IPS-NIHi11 (cell line): ENCODE data around the gene RASGRP2.
A peak's percentile ranks its signal among the peaks of the same experiment; 100 is the strongest.

Experiments
- DNase-seq: peaks from one replicate; pipeline ENCODE4 v3.0.0; 2012; ENCODE audit warnings: mixed read lengths, low spot score

The RASGRP2 gene

DNA sequence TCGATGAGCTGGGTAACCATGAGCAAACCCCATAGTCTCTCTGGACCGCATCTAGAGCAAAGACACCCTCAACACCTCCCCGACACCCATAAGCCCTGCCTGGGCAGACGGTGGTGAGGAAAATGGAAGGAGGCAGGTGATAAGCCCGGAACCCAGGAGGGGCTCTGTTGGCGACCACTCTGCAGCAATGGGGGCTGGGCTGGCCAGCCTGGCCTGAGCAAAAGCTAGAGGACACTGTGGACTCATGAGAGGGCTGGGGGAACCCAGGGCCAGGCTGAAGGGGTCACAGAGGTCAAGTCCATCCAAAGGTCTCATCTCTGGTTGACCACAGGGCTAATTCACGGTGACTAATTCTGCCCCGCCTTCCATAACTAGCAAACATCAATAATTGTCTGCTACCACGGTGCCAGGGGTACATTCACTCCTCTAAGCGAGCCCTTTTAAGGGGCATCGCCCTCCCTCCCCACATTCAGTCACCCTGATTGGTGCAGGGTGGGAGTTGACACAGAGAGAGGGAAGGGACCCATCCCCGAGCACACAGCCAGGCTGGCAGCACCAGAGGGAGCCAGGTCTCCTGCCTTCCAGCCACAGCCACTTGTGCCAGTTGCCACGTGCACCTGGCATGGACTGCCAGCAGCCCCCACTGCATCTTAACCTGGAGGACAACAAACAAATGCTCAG lies 11.9 kb upstream of the RASGRP2 start:
- no peak for DNase-seq

DNA sequence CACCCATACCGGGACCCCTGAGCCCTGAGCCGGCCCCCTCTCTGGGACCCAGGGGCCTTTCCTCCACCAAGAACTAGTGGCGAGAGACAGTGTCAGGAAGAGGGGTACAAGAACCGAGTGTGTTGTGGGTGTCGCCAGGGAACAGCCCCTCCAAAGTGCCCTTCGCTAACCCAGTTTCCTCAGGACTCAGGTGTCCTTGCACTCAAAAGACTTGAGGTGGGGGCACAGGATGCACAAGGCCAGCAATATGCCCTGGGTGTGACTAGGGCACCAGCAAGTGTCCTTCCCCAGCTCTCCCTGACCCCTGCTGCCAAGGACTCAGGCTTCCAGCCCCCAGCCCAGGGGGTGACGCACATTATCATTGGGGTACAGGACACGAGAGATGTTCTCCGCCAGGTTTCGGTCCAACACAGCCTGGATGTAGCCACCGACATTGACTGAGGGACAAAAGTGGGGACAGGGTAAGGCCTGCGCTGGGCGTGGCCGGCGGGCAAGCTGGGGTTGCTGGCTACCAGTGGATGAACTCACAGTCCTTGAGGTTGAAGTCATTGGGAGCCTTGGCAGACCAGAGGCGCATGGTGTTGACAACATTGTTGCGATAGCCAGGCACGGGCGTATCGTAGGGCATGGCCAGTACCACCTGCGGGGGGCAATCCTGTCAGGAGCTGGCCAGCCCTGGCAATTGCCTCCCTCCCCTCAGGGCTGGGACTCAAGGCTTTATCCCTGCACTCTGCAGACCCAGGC lies 11.1 kb upstream of the RASGRP2 start:
- DNase-seq = no peak

DNA sequence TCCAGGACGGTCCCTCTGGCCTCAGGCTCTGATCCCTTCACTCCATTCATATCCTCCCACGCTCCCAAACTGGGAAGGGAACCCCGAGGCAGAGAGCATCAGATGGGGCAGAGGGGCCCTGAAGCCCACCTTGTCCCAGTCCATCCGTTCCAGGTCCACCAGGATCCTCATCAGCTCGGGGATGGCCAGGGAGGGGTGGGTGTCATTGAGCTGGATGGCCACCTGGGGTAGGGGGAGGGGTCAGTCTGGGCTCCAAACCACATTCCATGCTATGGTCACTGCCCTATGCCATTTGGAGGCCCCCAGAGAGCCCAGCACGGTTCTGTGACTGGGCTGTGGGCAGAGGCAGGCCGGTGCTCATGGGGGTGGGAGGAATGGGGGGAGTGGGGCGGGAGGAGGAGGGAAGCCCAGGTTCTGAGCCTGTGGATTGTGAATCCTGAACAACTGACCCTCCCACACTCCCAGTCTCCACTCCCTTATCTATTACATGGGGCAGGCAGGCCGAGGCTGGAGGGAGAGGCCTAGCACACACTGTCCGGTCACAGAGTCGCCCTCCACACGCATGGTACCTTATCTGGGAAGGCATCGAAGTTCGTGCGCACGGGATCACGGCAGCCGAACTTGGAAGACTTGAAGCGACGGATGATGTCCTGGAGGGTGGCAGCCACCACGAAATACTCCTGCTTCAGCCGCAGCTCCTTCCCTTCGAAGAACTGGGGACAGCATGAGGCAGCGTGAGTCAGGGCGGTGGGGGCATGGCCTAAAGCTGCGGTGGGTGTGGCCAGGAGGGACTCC lies 10.4 kb upstream of the RASGRP2 start:
- DNase-seq = no peak

DNA sequence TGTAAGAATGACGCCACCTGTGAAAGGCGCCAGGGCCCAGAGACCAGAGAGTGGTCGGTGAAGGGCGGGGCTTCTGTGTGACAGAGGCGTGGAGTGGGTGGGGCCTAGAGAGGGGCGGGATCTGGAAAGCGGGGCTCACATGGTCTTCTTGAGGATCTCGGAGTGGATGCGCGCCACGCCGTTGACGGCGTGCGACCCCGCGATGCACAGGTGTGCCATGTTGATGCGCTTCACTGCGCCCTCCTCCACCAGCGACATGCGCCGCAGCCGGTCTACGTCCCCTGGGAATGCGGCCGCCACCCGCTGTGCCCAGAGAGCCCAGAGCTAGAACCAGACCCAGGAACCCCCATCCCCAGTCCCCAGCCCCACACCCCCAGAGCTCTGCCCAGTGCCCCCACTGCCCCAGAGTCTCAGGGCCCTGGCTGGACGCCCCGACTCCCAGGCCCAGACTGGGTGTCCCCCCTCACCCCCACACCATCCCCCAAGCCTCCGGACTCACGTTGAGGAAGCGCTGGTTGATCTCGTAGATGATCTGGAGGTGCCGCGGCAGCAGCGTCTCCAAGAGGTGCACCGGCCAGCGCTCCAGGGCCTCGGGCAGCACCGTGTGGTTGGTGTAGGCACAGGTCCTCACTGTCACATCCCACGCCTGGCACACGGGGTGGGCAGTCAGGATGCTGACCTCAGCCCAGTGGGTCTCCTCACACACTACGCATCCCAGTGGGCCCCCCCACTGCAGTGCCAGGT lies 9.6 kb upstream of the RASGRP2 start:
- DNase-seq = peak; percentile 58

DNA sequence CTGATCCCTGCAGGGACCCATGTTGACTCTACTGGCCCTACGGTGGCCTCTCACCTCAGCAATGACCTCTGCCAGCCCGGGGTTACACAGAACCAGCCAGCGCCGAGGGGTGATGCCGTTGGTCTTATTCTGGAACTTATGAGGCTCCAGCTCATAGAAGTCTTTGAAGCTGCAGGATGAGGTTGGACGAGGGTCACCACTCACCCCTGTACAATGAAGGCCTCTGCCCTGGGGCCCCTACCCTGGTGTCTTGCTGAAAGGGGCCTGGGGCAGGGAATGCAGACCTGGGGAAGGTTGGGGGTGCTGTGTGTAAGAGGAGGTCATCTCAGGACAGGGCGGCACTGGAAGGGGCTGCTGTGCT lies 9.1 kb upstream of the RASGRP2 start:
- DNase-seq = no peak

DNA sequence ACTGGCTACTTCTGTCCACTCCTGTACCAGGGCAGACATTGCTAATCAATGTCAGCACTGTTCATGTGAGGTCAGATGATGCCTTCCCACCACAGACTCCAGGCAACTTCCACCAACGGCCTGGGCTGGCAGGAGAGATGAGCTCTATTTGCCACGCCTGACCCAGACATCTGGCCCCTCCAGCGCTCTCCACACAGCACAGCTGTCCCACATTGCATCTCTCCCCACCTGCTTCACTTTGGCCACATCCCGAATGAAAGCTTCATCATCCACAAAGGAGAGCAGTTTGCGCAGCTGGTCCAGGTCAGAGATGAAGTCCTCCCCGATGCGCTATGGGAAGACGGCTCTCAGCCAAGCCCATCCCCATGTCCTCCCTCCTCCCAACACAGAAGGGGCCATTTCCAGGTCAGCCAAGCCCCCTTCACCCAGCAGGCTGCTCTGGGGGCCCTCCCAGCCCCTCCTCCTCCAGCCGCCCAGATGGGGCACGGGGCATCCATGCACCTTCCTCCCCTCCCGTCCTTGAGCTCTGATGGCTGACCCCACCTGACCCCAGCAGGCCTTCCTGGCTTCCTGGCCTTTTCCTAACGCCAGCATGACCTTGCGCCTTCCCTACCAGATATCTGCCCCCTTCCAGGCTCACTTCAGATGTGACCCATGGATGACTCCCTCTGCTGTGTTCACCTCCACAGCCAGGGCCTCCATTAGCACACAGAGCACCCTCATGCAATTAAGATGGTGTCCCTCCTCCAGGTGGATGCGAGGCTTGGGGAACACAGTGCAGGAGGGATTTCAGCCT lies 8.4 kb upstream of the RASGRP2 start:
- no peak for DNase-seq

DNA sequence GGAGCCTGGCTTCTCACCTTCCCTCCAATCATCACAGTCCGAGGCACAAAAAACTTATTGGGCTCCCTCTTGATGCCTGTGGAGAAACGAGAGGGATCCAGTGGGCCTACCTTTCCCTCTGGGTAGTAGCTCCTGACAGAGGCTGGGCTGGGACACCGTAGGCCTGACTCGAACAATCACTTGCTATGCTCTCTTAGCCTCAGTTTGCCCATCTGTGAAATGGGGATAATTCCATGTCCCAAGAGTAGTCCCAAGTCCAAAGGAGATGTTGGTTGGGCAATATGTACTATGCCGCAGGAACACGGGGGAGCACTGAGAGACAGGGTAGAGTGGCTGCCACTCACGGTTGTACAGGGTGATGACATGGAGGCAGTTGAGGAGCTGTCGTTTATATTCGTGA lies 7.6 kb upstream of the RASGRP2 start:
- DNase-seq = no peak

DNA sequence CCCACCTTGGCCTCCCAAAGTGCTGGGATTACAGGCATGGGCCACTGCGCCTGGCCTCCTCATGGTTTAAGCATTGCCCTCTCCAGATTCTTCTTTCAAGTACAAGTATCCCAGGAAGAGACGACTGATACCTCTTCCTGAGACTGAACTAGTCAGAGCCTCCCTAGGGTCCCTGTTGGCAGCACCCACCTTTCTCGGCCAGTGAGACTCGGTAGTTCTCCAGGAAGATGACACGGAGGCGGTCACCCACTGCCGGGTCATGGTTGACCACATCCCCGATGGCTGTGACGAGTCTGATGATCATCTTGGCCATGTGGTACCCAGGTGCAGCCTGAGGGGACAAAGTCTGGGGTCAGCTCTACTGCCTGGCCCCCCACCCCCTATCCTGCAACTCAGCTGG lies 7.2 kb upstream of the RASGRP2 start:
- DNase-seq = no peak

DNA sequence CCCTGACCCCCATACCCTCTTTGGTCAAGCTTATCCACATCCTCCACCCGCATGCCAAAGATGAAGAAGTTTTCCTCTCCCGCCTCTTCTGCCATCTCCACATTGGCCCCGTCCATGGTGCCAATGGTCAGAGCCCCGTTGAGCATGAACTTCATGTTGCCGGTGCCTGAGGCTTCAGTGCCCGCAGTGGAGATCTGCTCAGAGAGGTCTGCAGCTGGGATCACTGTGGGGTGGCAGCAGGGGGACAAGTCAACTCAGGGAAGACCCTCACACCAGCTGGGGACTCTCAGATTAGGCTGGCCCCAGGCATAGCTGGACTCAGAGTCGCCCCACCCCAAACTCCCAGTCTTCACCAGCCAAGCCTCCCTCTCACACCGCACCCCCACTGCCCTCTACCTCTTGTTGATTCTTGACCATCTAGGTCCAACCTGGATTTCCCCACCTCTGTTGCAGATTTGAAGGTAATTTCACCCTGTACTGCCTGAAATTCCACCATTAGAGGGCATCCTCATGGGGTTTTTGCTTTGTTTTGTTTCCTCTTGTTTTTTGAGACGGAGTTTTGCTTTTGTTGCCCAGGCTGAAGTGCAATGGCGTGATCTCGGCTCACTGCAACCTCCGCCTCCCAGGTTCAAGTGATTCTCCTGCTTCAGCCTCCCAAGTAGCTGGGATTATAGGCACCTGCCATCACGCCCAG lies 6.6 kb upstream of the RASGRP2 start:
- no peak for DNase-seq

DNA sequence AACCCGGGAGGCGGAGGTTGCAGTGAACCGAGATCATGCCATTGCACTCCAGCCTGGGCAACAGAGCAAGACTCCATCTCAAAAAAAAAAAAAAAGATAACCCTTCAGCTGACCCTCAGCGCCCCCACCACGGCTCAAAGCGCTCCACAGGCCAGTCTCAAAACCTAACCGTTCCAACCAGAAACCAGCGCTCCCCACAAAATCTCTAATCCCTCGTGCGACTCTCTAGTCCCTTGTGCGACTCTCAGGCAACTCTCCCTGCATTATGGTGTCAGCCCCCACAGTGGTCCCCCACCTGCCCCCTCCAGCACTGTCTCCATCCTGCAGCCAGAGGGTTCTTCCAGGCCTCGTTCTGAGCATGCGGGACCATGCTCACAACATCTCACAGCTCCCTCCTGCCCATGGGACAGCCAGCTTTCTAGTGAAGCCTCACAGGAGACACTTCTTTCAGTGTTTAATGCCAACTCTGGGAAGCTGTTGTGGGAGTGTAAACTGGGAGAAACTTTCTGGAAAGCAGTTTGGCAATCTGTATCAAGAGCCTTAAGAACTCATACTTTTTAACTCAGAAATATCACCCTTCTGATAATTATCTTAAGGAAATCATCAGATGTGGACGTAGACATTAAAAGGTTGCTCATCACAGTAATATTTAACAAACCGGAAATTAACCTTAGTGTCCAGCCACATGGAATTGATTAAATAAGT lies 4.2 kb upstream of the RASGRP2 start:
- DNase-seq = no peak

DNA sequence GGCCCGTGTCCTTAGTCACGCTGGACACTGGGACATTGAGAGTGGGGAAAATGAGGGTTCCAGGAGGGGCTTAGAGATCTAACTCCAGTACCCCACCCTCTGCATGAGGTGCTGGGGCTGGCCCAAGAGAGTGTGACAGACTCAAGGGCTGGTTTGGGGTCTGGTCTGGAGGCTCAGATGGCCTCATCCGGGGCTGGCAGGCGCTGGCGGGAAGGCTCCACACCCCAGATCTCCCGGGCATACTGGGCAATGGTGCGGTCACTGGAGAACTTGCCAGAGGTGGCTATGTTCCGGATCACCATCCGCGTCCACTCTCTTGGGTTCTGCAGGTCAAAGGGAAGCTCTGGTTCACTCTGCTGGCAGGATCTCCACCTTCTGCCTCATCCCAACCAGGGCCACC lies 2.5 kb upstream of the RASGRP2 start:
- DNase-seq = no peak

DNA sequence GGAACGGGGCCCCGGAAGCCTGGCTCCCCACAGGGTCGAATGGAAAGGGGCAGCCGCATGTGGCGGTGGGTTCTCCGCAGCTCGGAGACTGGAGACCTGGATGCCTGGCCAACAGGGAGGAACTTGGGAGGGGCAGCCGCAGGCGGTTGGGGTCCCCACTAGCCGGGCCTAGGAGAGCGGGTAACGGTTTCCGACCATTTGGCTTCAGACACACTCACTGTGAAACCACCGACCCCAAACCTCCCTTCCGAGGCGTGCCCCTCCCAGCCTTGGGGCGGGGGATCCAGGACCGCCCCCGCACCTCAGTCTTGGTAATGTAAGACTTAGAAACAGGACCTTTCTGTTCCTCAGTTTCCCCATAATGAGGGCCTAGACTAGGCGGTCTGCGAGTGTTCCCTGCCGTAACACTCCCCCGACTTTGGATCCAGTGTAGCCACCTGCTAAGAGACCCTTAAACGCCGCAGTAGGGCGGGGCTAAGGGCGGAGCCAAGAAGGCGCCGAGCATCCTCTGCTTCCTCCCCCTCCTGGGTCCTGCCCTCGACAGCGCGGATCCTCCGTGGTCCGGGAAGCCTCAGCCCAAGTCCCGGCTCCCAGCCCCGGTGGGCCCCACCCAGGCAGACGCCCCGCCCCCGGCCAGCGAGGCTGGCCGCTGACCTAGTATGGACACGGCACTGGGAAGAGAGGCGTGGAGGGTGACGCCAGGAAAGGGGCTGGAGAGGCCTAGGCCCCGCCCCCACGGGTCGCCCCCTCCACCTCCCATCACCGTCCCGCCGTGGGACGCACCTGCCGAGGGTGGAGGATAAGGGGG lies 1.8 kb upstream of the RASGRP2 start:
- DNase-seq = peak; percentile 94

DNA sequence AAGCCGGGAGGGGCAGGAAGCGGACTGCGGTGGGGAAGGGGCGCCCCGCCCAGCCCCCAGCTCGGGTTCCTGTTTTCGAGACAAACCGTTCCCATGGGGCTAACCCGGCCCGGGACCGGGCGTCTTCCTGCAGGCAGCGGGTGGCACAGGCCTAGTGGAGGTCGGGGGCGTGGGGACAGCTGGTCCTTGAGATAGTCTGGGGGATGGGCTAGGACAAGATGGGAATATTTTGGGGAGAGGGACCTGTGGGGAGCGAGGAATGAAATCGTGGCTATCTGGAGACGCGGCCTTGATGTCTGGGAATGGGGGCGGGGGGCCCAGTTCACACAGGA lies 1.2 kb upstream of the RASGRP2 start:
- no peak for DNase-seq

DNA sequence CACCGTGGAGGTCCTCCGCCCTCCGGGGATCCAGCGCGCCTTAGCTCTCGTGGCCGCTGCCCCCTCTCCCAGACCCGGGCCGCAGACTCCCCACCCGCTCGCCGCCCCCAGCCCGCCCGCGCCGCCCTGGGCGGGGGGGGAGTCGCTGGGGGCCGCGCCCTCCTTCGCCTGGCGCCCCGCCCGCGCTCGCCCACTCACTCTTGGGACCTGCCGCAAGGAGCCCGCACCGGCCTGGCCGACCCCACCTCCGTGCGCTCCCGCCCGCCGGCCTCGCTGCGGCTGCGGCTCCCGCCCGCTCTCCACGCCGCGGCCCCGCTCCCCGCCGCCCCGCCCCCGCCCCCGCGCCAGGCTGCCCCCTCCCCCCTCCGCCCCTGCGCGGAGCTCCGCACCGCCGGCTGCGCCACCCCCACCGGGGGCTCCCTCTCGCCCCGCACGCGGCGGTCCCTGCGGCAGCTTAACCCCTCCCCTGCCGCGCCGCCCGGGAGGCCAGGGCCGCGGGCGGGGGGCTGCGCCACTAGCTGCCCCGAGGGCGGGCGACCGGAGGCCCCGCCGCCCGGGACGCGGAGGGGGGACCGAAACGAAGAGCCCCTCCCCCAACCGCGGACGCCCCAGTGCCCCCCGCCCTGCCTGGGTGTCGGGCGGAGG lies 724 bp upstream of the RASGRP2 start:
- peak; percentile 62 for DNase-seq

DNA sequence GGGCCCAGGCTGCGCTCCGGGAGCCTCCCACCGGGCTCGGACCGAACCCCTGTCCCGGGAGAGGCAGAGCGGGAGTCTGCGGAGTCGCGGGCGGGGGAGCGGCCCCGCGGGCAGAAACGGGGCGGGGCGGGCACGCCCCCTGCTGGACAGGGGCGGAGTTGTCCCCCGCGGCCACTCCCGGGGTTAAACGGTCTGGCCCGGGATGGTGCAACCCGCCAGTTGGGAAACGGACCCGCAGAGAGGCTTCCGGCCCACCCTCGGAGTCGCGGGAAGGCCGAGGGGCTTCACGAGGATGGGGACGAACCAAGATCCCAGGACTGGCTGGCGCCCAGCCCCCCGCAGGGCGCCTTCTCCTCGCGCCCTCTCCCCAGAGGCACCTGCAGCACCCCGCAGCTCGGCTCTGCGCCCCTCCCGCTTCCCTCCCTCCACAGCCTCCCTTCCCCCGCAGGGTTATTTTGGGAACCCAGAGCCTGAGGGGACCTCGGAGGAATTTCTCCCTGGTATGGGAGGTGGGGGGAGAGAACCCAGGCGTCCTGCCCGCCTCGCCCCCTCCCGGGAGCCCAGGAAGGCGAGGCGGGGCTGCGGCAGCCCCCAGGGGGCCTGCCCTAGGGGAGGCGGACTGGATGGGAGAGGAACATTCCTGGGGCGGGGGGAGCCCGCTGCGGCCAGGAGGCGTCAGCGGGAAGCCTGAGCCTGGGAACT lies 902 bp downstream of the RASGRP2 start:
- DNase-seq = peak; percentile 91

DNA sequence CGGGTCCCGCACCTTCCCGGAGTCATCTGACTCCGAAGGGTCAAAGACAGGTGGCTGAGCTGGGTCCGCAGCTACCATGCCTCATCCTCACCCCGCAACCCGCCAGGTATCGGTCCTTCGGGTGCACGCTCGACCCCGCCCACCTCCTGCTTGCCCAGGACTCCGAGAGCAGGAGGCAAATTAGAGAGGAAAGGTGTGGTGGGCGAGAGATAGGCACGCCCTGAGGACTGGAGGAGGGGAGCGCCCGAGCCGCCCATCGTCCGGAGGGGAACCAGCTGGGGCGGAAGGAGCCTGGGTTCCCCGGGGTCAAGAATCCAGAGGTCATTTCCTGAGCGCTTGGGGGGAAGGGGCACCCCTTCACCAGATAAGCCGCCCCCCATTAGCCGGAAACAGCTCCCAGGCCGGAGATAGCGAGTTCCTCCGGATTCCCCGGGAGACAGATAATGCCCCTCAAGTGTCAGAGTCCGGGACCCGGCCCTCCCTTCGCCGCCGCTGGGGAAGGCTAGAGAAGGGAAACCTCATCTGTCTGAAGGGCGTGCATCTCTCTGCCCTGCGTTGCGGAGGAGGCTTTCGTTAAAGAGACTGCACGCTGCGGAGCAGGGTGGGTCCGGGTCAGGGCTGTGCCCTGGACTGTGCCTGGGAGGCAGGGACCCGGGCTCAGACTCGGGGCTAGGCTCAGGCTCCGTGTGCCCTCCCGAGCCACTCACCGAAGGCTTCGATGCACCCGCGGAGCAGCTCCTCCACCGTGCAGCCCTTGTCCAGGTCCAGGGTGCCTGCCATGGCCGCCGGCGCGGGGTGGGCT lies 1.7 kb downstream of the RASGRP2 start:
- DNase-seq = peak; percentile 59

DNA sequence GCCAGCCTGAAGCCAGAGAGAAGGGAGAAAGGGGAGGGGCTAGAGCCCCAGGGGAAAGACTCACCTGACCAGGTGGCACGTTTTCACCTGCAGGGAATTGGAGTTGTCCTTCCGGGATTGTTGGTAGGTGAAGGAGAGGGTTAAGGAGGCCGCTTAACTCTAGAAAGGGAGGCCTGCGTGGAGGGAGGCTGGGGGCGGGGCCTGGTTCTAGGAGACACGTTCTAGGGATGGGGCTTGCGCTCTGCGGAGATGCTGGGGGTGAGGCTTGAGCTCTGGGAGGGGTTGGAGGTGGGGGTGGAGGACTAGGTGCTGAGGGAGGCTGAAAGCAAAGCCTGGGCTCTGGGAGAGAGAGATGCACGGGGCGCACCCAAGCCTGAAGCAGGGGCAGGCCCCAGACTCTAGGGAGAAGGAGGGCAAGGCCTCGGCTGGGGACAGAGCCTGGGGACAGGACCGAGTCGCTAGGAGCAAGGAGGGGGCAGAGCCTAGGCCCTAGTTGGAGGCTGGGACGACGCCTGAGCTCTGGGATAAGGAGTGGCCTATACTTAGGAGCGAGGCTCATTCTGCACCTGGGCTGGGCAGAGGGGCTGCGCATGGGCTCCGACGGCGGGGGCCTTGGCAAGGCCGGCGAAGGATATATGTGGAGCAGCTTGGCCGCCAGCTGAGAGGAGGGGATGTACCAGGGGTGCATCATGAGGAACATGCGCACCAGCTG lies 2.4 kb downstream of the RASGRP2 start:
- DNase-seq = no peak
